SK-N-SH (cell line): Measurements from ENCODE around the gene TOX2. TPM values are rescaled to one million over a fixed set of nuclear protein-coding genes. Genes with fewer than 3 reads are reported as not detected.

ENCODE experiments used
- CTCF ChIA-PET: fragments of 300-600, 350-600 bp; formaldehyde crosslinking; extraction: SDS; loops from one replicate; lab custom pipeline; 2021; lab: Yijun Ruan, JAX
- POLR2A ChIA-PET: fragments of 350-600 bp; sonication (Branson Sonifier 250); formaldehyde crosslinking; extraction: SDS; loops from one replicate; lab custom pipeline; 2020; ENCODE audit warnings: antibody characterized with exemption, inconsistent platforms; lab: Yijun Ruan, JAX
- DNase-seq: peaks from one replicate; pipeline ENCODE4 v3.0.0; 2012
- H2AFZ ChIP-seq: fragments of 200-600 bp; sonication (generic); 2 replicates; pipeline ENCODE4 v1.8.1; 2016; ENCODE audit warnings: antibody characterized with exemption, mild to moderate bottlenecking, low read depth
- H3F3A ChIP-seq: fragments of 200-600 bp; sonication (generic); replicated peaks from 2 replicates; pipeline ENCODE3; 2016; ENCODE audit warnings: antibody characterized with exemption, mild to moderate bottlenecking; ENCODE audit not compliant: insufficient read depth
- H3K27ac ChIP-seq, 2 experiments: fragments of 200-500 bp in 1 of 2; fragments of 200-600 bp in 1 of 2; sonication (Bioruptor generic) in 1 of 2; sonication (generic), shearing (Covaris generic) in 1 of 2; 2 replicates each; pipeline versions ENCODE4 v1.5.1 to v1.6.1; 2014 to 2016; ENCODE audit warnings: low read depth in 2 of 2, inconsistent platforms in 1 of 2, low read length in 1 of 2, mild to moderate bottlenecking in 1 of 2, mixed read lengths in 1 of 2
- H3K27me3 ChIP-seq: fragments of 200-600 bp; sonication (generic), shearing (Covaris generic); 2 replicates; pipeline ENCODE4 v1.6.1; 2016; ENCODE audit warnings: mixed run types; ENCODE audit not compliant: insufficient read depth
- H3K36me3 ChIP-seq, 2 experiments: fragments of 200-500 bp in 1 of 2; fragments of 200-600 bp in 1 of 2; sonication (Bioruptor generic) in 1 of 2; sonication (generic) in 1 of 2; replicated peaks in 1 of 2; 2 replicates each; pipeline versions ENCODE3 to v1.5.1; 2014 to 2016; ENCODE audit warnings: low read length in 1 of 2, mild to moderate bottlenecking in 1 of 2; ENCODE audit not compliant: insufficient read depth in 2 of 2, control insufficient read depth in 1 of 2
- H3K4me1 ChIP-seq, 2 experiments: fragments of 200-500 bp in 1 of 2; fragments of 200-600 bp in 1 of 2; sonication (Bioruptor generic) in 1 of 2; sonication (generic), shearing (Covaris generic) in 1 of 2; 2 replicates each; pipeline versions ENCODE4 v1.5.1 to v1.6.1; 2014 to 2016; ENCODE audit warnings: low read depth in 1 of 2, low read length in 1 of 2, mixed run types in 1 of 2; ENCODE audit not compliant: insufficient read depth in 2 of 2, control insufficient read depth in 1 of 2
- H3K4me2 ChIP-seq: fragments of 200-600 bp; sonication (generic), shearing (Covaris generic); 2 replicates; pipeline ENCODE4 v1.6.1; 2017; ENCODE audit warnings: mixed run types
- H3K4me3 ChIP-seq, 2 experiments: fragments of 200-500 bp in 1 of 2; fragments of 200-600 bp in 1 of 2; sonication (Bioruptor generic) in 1 of 2; sonication (generic), shearing (Covaris generic) in 1 of 2; 2 replicates each; pipeline versions ENCODE4 v1.5.1 to v1.8.1; 2014 to 2016; ENCODE audit warnings: low read depth in 2 of 2, inconsistent platforms in 1 of 2, low read length in 1 of 2, mild to moderate bottlenecking in 1 of 2, mixed read lengths in 1 of 2, moderate library complexity in 1 of 2
- H3K79me2 ChIP-seq: fragments of 200-600 bp; sonication (generic); 2 replicates; pipeline ENCODE4 v1.8.1; 2017; ENCODE audit warnings: mild to moderate bottlenecking; ENCODE audit not compliant: insufficient read depth
- H3K9ac ChIP-seq: fragments of 200-600 bp; sonication (generic); 2 replicates; pipeline ENCODE4 v1.6.1; 2017; ENCODE audit warnings: mixed run types
- H3K9me2 ChIP-seq: fragments of 200-600 bp; sonication (generic); 2 replicates; pipeline ENCODE4 v1.6.1; 2017; ENCODE audit warnings: mixed run types
- H3K9me3 ChIP-seq: fragments of 200-600 bp; sonication (generic); 2 replicates; pipeline ENCODE4 v1.6.1; 2017; ENCODE audit warnings: mixed run types, mild to moderate bottlenecking, moderate library complexity
- H4K20me1 ChIP-seq: fragments of 200-600 bp; sonication (generic); 2 replicates; pipeline ENCODE4 v1.6.1; 2017; ENCODE audit warnings: mild to moderate bottlenecking, mixed run types; ENCODE audit not compliant: insufficient read depth
- EZH2phosphoT487 ChIP-seq: fragments of 200-600 bp; sonication (generic); IDR thresholded peaks from 2 replicates; pipeline ENCODE4 v1.6.1; 2017; ENCODE audit warnings: low read depth, mixed run types, mild to moderate bottlenecking, antibody characterized with exemption, moderate library complexity, borderline replicate concordance
- FOSL2 ChIP-seq: IDR thresholded peaks from 2 replicates; pipeline ENCODE4 v1.4.0; 2012; ENCODE audit warnings: low read depth, mild to moderate bottlenecking, moderate library complexity, borderline replicate concordance
- FOXJ3 ChIP-seq: sonication (generic); formaldehyde crosslinking; IDR thresholded peaks from 2 replicates; pipeline ENCODE4 v1.5.1; 2020; ENCODE audit warnings: mild to moderate bottlenecking, missing genetic modification reagents
- FOXM1 ChIP-seq: IDR thresholded peaks from 2 replicates; pipeline ENCODE4 v1.4.0; 2012; ENCODE audit warnings: low read depth, mild to moderate bottlenecking
- GABPA ChIP-seq: IDR thresholded peaks from 2 replicates; pipeline ENCODE4 v1.4.0; 2012; ENCODE audit warnings: low read depth, mild to moderate bottlenecking
- NFIC ChIP-seq: IDR thresholded peaks from 2 replicates; pipeline ENCODE4 v1.4.0; 2012; ENCODE audit warnings: borderline replicate concordance
- RCOR1 ChIP-seq: fragments of 150-350 bp; IDR thresholded peaks from 2 replicates; pipeline ENCODE4 v1.6.1; 2017; ENCODE audit warnings: antibody characterized with exemption, low read length
- RFX5 ChIP-seq: IDR thresholded peaks from 2 replicates; pipeline ENCODE4 v1.6.1; 2012; ENCODE audit warnings: mild to moderate bottlenecking, improper control_type of control experiment, low read length
- RXRA ChIP-seq: IDR thresholded peaks from 2 replicates; pipeline ENCODE4 v1.4.0; 2012; ENCODE audit warnings: low read depth, mild to moderate bottlenecking, borderline replicate concordance
- SMC3 ChIP-seq: IDR thresholded peaks from 2 replicates; pipeline ENCODE4 v1.6.1; 2012; ENCODE audit warnings: low read depth, low read length, improper control_type of control experiment
- TAF1 ChIP-seq: IDR thresholded peaks from 2 replicates; pipeline ENCODE4 v1.6.1; 2012; ENCODE audit warnings: low read depth, mild to moderate bottlenecking, low read length, moderate library complexity, borderline replicate concordance
- TCF12 ChIP-seq: IDR thresholded peaks from 2 replicates; pipeline ENCODE4 v1.4.0; 2012
- YY1 ChIP-seq: IDR thresholded peaks from 2 replicates; pipeline ENCODE4 v1.4.0; 2012; ENCODE audit warnings: low read depth, mild to moderate bottlenecking
- WGBS: methylation state at CpG from one replicate; pipeline ENCODE4 v1.1.6; 2017; ENCODE audit warnings: low lambda C conversion rate; 5-methylcytosine and 5-hydroxymethylcytosine counted together
- polyA plus RNA-seq, 3 experiments: library from polyadenylated mRNA; depleted of rRNA; stranded (reverse); fragments of >200 nt; gene quantifications; 2 replicates each; pipeline ENCODE4 v1.2.3, GENCODE V29; 2012
- TF ChIP-seq, protein P1 (sequence below): fragments of 150-350 bp; IDR thresholded peaks from 2 replicates; pipeline ENCODE4 v1.6.1; 2016; ENCODE audit warnings: mild to moderate bottlenecking, low read depth, low read length
- TF ChIP-seq, protein P2 (sequence below): IDR thresholded peaks from 2 replicates; pipeline ENCODE4 v1.4.0; 2012; ENCODE audit warnings: low read depth, borderline replicate concordance
- TF ChIP-seq, protein P3 (sequence below): fragments of 200-600 bp; sonication (generic); IDR thresholded peaks from 2 replicates; pipeline ENCODE4 v1.6.1; 2017; ENCODE audit warnings: antibody characterized with exemption, mild to moderate bottlenecking, moderate library complexity

The TOX2 gene
- polyA plus RNA-seq, 1 of the 3 experiments (the other 2 are of a cell fraction), result 15.4 TPM

DNA sequence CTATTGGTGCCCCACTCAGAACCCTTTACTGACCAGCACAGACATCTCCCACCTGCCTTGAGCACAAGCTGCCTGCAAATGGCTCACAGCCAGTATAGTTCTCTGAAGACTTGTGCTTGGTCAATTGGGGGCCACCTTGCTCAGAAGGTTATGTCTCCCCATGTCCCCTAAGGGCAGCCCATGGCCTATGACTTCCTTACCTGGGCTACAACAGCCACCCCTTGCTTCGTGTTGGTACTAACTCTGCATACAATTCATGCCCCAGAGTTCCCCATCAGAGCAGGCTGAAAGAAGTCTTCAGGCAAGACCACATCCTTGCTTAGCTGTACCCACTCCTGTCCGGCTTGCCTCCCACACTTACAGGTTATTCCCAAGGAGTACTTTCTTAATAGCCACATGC, 57.4 kb downstream of the TOX2 start (continued):
- TF ChIP-seq FOXJ3 (CRISPR knock-in tag), result no peak
- TF ChIP-seq, protein P1, sequence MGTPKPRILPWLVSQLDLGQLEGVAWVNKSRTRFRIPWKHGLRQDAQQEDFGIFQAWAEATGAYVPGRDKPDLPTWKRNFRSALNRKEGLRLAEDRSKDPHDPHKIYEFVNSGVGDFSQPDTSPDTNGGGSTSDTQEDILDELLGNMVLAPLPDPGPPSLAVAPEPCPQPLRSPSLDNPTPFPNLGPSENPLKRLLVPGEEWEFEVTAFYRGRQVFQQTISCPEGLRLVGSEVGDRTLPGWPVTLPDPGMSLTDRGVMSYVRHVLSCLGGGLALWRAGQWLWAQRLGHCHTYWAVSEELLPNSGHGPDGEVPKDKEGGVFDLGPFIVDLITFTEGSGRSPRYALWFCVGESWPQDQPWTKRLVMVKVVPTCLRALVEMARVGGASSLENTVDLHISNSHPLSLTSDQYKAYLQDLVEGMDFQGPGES, result no peak
- TF ChIP-seq, protein P2, sequence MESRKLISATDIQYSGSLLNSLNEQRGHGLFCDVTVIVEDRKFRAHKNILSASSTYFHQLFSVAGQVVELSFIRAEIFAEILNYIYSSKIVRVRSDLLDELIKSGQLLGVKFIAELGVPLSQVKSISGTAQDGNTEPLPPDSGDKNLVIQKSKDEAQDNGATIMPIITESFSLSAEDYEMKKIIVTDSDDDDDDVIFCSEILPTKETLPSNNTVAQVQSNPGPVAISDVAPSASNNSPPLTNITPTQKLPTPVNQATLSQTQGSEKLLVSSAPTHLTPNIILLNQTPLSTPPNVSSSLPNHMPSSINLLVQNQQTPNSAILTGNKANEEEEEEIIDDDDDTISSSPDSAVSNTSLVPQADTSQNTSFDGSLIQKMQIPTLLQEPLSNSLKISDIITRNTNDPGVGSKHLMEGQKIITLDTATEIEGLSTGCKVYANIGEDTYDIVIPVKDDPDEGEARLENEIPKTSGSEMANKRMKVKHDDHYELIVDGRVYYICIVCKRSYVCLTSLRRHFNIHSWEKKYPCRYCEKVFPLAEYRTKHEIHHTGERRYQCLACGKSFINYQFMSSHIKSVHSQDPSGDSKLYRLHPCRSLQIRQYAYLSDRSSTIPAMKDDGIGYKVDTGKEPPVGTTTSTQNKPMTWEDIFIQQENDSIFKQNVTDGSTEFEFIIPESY, result no peak
- no peak for TF ChIP-seq RXRA
- TF ChIP-seq NFIC, result no peak
- TF ChIP-seq, all 33 proteins: peak for 0

DNA sequence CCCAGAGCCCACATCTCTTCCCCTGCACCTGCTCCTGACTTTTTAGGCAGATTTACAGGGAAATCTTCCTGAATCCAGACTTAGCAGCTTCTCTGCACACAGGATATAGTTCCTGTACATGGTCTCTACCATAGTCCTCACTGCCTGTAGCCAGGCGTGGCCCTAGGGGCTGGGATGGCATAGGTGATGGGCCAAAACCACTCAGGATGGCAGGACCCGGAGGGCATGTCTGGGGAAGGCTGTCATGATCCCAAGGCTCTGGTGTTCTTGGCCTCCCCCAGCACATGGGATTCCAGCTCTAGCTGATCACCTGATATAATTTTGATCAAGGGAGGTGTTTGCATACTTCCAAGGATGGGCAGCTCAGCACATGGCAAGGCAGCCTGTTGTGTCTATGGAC, 58.0 kb downstream of the TOX2 start:
- POLR2A ChIA-PET, result no interaction called here
- Histone ChIP-seq H3K27ac (no peak overlapping the region), H3K27me3 (no peaks in the 10 kb centered on the region), H3K36me3 (no peaks in the 10 kb centered on the region), H3K9me3 (no peaks in the 10 kb centered on the region), H3K9me2 (no peaks in the 10 kb centered on the region), H3K4me1 (peaks cover 0 to 6% of the 10 kb centered on the region in 2 experiments; a peak in 2 of 4 replicates), H3K4me2 (no peak overlapping the region), H3K9ac (no peak overlapping the region), H3F3A (no peaks in the 10 kb centered on the region), H3K79me2 (no peaks in the 10 kb centered on the region), H2AFZ (no peak overlapping the region), H3K4me3 (no peak overlapping the region), H4K20me1 (no peaks in the 10 kb centered on the region)
- no peak for TF ChIP-seq TCF12
- TF ChIP-seq EZH2phosphoT487, result no peak
- no peak for TF ChIP-seq GABPA
- no peak for TF ChIP-seq YY1
- TF ChIP-seq RFX5, result no peak
- TF ChIP-seq TAF1, result no peak
- TF ChIP-seq, protein P2, result no peak
- TF ChIP-seq FOSL2, result no peak
- TF ChIP-seq, protein P3, sequence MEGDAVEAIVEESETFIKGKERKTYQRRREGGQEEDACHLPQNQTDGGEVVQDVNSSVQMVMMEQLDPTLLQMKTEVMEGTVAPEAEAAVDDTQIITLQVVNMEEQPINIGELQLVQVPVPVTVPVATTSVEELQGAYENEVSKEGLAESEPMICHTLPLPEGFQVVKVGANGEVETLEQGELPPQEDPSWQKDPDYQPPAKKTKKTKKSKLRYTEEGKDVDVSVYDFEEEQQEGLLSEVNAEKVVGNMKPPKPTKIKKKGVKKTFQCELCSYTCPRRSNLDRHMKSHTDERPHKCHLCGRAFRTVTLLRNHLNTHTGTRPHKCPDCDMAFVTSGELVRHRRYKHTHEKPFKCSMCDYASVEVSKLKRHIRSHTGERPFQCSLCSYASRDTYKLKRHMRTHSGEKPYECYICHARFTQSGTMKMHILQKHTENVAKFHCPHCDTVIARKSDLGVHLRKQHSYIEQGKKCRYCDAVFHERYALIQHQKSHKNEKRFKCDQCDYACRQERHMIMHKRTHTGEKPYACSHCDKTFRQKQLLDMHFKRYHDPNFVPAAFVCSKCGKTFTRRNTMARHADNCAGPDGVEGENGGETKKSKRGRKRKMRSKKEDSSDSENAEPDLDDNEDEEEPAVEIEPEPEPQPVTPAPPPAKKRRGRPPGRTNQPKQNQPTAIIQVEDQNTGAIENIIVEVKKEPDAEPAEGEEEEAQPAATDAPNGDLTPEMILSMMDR, result no peak
- no peak for TF ChIP-seq FOXM1
- no peak for TF ChIP-seq SMC3
- no peak for TF ChIP-seq RCOR1
- WGBS, result 90% methylated on average over 2 of the region's 2 CpGs
- DNase-seq, result no peak
- CTCF ChIA-PET, result interaction anchor here (0.6 to 2.0 kb wide), 4 partner anchors 33 to 222 kb away, joined by 3 to 6 read pairs (median 4); no protein-coding TSS in a partner anchor
